Mucosa of gallbladder (tissue), 1 donor: ENCODE measurements around the gene PARP2. TPM values are rescaled to one million over a fixed set of nuclear protein-coding genes. Genes with fewer than 3 reads are reported as not detected.

Source experiments
- DNase-seq: peaks from one replicate; pipeline ENCODE4 v3.0.0-alpha.2; 2020; ENCODE audit warnings: low spot score
- total RNA-seq: library from RNA; stranded (reverse); gene quantifications from one replicate; pipeline ENCODE4 v1.2.1, GENCODE V29; 2021
- donor health status: DM: no; HTN: no; CAD: no.

PARP2 gene
- total RNA-seq, 1 donor from 2014 or later, result 15.5 TPM

GRCh38 chr14:20397511-20397910 lies 54.1 kb downstream of the PARP2 start:
- no peak for DNase-seq

- no peak for DNase-seq
Observed at GRCh38 chr14:20400589-20400964, 57.1 kb downstream of the PARP2 start.

GRCh38 chr14:20400965-20401593 lies 57.6 kb downstream of the PARP2 start:
- no peak for DNase-seq

- no peak for DNase-seq
Observed at GRCh38 chr14:20403521-20403920, 60.1 kb downstream of the PARP2 start.

Other genes starting within 250 kb of the PARP2 start
- gene OR4K17, start 232.9 kb upstream of the PARP2 start, total RNA-seq, result not detected
- not detected for gene OR4N5, start 204.8 kb upstream of the PARP2 start, total RNA-seq
- not detected for gene OR11G2, start 152.7 kb upstream of the PARP2 start, total RNA-seq
- not detected for gene OR11H6, start 119.9 kb upstream of the PARP2 start, total RNA-seq
- not detected for gene OR11H7, start 114.7 kb upstream of the PARP2 start, total RNA-seq
- gene OR11H4, start 104.3 kb upstream of the PARP2 start, total RNA-seq, result not detected
- gene TTC5, start 37.7 kb upstream of the PARP2 start, total RNA-seq, result 19.1 TPM
- gene CCNB1IP1, start 10.4 kb upstream of the PARP2 start, total RNA-seq, result 40.1 TPM
- 107 TPM for gene TEP1, start 69.9 kb downstream of the PARP2 start, total RNA-seq
- gene KLHL33, start 92.5 kb downstream of the PARP2 start, total RNA-seq, result 0.92 TPM
- 35.4 TPM for gene OSGEP, start 111.2 kb downstream of the PARP2 start, total RNA-seq
- gene APEX1, start 111.6 kb downstream of the PARP2 start, total RNA-seq, result 129 TPM
- gene PIP4P1, start 117.8 kb downstream of the PARP2 start, total RNA-seq, result 44.3 TPM
- gene PNP, start 125.8 kb downstream of the PARP2 start, total RNA-seq, result 61.5 TPM
- 0.86 TPM for gene RNASE10, start 161.9 kb downstream of the PARP2 start, total RNA-seq
- not detected for gene RNASE9, start 217.4 kb downstream of the PARP2 start, total RNA-seq
- gene RNASE11, start 244.4 kb downstream of the PARP2 start, total RNA-seq, result not detected
- gene RNASE12, start 247.7 kb downstream of the PARP2 start, total RNA-seq, result not detected